ENCODE measurements around the gene KRTAP9-9.
"Not testable (repeated sequence)": the region's sequence is repeated elsewhere in the genome, so short reads cannot be mapped to it uniquely, and the experiment has no call there.

The KRTAP9-9 gene

GRCh38 chr17:41246995-41247787 is 8.0 kb upstream of the KRTAP9-9 start:
- H3K79me1 ChIP-seq (ENCODE audit: low read depth, low read length); H4K8ac ChIP-seq (ENCODE audit: low read depth, low read length); H3K9me3 ChIP-seq (replicated peaks in 1 of 2; ENCODE audit: control insufficient read depth in 2 of 2, insufficient read depth in 1 of 2, low read depth in 1 of 2, low read length in 2 of 2); H3K14ac ChIP-seq (ENCODE audit: low read length); H3K4me1 ChIP-seq (ENCODE audit: control insufficient read depth in 2 of 2, insufficient read depth in 1 of 2, low read depth in 1 of 2, low read length in 2 of 2); H3K18ac ChIP-seq (ENCODE audit: low read length); H3K4me2 ChIP-seq (ENCODE audit: insufficient read depth, low read length, poor library complexity, severe bottlenecking); H2BK15ac ChIP-seq (ENCODE audit: low read length); H3K23ac ChIP-seq (ENCODE audit: low read depth, low read length, poor library complexity); H2BK5ac ChIP-seq (ENCODE audit: low read length); H2BK120ac ChIP-seq (ENCODE audit: low read depth, low read length); H2AFZ ChIP-seq (ENCODE audit: low read length); H3K4me3 ChIP-seq (ENCODE audit: low read length in 2 of 2); H3K9ac ChIP-seq (ENCODE audit: low read depth, low read length, poor library complexity); H3K27ac ChIP-seq (replicated peaks; ENCODE audit: low read length); H3K4ac ChIP-seq (ENCODE audit: low read length); H3K27me3 ChIP-seq (ENCODE audit: control insufficient read depth in 3 of 3, insufficient read depth in 3 of 3, low read depth in 1 of 3, low read length in 3 of 3); H3K36me3 ChIP-seq (replicated peaks in 1 of 2; ENCODE audit: control insufficient read depth in 2 of 2, insufficient read depth in 2 of 2, low read length in 2 of 2); H2AK5ac ChIP-seq (ENCODE audit: low read depth, low read length); DNase-seq (ENCODE audit: low spot score); H4K91ac ChIP-seq (ENCODE audit: low read depth, low read length, poor library complexity); H2BK12ac ChIP-seq (ENCODE audit: low read length): not testable (repeated sequence)
- WGBS, 2 donors (ENCODE audit: extremely low coverage in 2 of 2, insufficient read length in 2 of 2, insufficient replicate concordance in 1 of 2), result no CpG with 5 or more reads among the region's 2 CpGs

DNA sequence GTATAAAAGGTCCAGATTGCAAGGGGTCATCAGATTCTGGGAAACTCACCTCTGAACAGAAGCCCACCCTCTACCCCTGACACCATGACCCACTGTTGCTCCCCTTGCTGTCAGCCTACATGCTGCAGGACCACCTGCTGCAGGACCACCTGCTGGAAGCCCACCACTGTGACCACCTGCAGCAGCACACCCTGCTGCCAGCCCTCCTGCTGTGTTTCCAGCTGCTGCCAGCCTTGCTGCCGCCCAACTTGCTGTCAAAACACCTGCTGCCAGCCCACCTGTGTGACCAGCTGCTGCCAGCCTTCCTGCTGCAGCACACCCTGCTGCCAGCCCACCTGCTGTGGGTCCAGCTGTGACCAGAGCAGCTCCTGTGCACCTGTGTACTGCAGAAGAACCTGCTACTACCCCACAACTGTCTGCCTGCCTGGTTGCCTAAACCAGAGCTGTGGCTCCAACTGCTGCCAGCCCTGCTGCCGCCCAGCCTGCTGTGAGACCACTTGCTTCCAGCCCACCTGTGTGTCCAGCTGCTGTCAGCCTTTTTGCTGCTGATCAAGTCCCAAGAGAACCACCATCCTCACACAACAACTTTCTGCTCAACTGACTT is 5.4 kb upstream of the KRTAP9-9 start, which contains the start of gene KRTAP9-4:
Gene KRTAP9-4, plus strand, starts transcription at position 51 of the 604 bp plus-strand sequence. Its CDS starts 34 bp downstream, at position 85.
- H4K91ac ChIP-seq (ENCODE audit: low read depth, low read length, poor library complexity); H3K27ac ChIP-seq (replicated peaks; ENCODE audit: low read length); H3K18ac ChIP-seq (ENCODE audit: low read length); H3K9ac ChIP-seq (ENCODE audit: low read depth, low read length, poor library complexity); H2BK120ac ChIP-seq (ENCODE audit: low read depth, low read length); DNase-seq (ENCODE audit: low spot score); H2AK5ac ChIP-seq (ENCODE audit: low read depth, low read length); H3K23ac ChIP-seq (ENCODE audit: low read depth, low read length, poor library complexity); H2BK12ac ChIP-seq (ENCODE audit: low read length); H4K8ac ChIP-seq (ENCODE audit: low read depth, low read length); H2BK5ac ChIP-seq (ENCODE audit: low read length); H3K14ac ChIP-seq (ENCODE audit: low read length); H3K27me3 ChIP-seq (ENCODE audit: control insufficient read depth in 3 of 3, insufficient read depth in 3 of 3, low read depth in 1 of 3, low read length in 3 of 3); H3K4me2 ChIP-seq (ENCODE audit: insufficient read depth, low read length, poor library complexity, severe bottlenecking); H2BK15ac ChIP-seq (ENCODE audit: low read length); H3K4me1 ChIP-seq (ENCODE audit: control insufficient read depth in 2 of 2, insufficient read depth in 1 of 2, low read depth in 1 of 2, low read length in 2 of 2); H3K79me1 ChIP-seq (ENCODE audit: low read depth, low read length); H2AFZ ChIP-seq (ENCODE audit: low read length); H3K9me3 ChIP-seq (replicated peaks in 1 of 2; ENCODE audit: control insufficient read depth in 2 of 2, insufficient read depth in 1 of 2, low read depth in 1 of 2, low read length in 2 of 2); H3K36me3 ChIP-seq (replicated peaks in 1 of 2; ENCODE audit: control insufficient read depth in 2 of 2, insufficient read depth in 2 of 2, low read length in 2 of 2); H3K4me3 ChIP-seq (ENCODE audit: low read length in 2 of 2); H3K4ac ChIP-seq (ENCODE audit: low read length): not testable (repeated sequence)
- no CpG with 5 or more reads among the region's 2 CpGs for WGBS, 2 donors (ENCODE audit: extremely low coverage in 2 of 2, insufficient read length in 2 of 2, insufficient replicate concordance in 1 of 2)

GRCh38 chr17:41251261-41251660 is 3.9 kb upstream of the KRTAP9-9 start:
- Histone ChIP-seq H2BK120ac (ENCODE audit: low read depth, low read length) (no peak overlapping the region), H2BK12ac (ENCODE audit: low read length) (no peak overlapping the region), H3K9ac (ENCODE audit: low read depth, low read length, poor library complexity) (no peak overlapping the region), H3K27me3 (ENCODE audit: control insufficient read depth in 3 of 3, insufficient read depth in 3 of 3, low read depth in 1 of 3, low read length in 3 of 3) (no peaks in the 10 kb centered on the region), H2AFZ (ENCODE audit: low read length) (no peak overlapping the region), H3K4me1 (ENCODE audit: control insufficient read depth in 2 of 2, insufficient read depth in 1 of 2, low read depth in 1 of 2, low read length in 2 of 2) (no peaks in the 10 kb centered on the region), H3K79me1 (ENCODE audit: low read depth, low read length) (no peaks in the 10 kb centered on the region), H3K4me3 (ENCODE audit: low read length in 2 of 2) (no peak overlapping the region), H3K18ac (ENCODE audit: low read length) (no peak overlapping the region), H3K23ac (ENCODE audit: low read depth, low read length, poor library complexity) (no peak overlapping the region), H4K8ac (ENCODE audit: low read depth, low read length) (no peak overlapping the region), H2AK5ac (ENCODE audit: low read depth, low read length) (no peak overlapping the region), H3K27ac (replicated peaks; ENCODE audit: low read length) (no peak overlapping the region), H3K36me3 (replicated peaks in 1 of 2; ENCODE audit: control insufficient read depth in 2 of 2, insufficient read depth in 2 of 2, low read length in 2 of 2) (no peaks in the 10 kb centered on the region), H3K4me2 (ENCODE audit: insufficient read depth, low read length, poor library complexity, severe bottlenecking) (no peak overlapping the region), H3K14ac (ENCODE audit: low read length) (no peak overlapping the region), H4K91ac (ENCODE audit: low read depth, low read length, poor library complexity) (no peak overlapping the region), H3K9me3 (replicated peaks in 1 of 2; ENCODE audit: control insufficient read depth in 2 of 2, insufficient read depth in 1 of 2, low read depth in 1 of 2, low read length in 2 of 2) (no peaks in the 10 kb centered on the region), H2BK15ac (ENCODE audit: low read length) (no peak overlapping the region), H2BK5ac (ENCODE audit: low read length) (no peak overlapping the region), H3K4ac (ENCODE audit: low read length) (no peak overlapping the region)
- WGBS, 2 donors (ENCODE audit: extremely low coverage in 2 of 2, insufficient read length in 2 of 2, insufficient replicate concordance in 1 of 2), result no CpG with 5 or more reads among the region's 1 CpG
- DNase-seq (ENCODE audit: low spot score), result no peak

- Histone ChIP-seq H2BK15ac (ENCODE audit: low read length) (no peak overlapping the region), H3K4ac (ENCODE audit: low read length) (no peak overlapping the region), H3K14ac (ENCODE audit: low read length) (no peak overlapping the region), H2AK5ac (ENCODE audit: low read depth, low read length) (no peak overlapping the region), H3K4me1 (ENCODE audit: control insufficient read depth in 2 of 2, insufficient read depth in 1 of 2, low read depth in 1 of 2, low read length in 2 of 2) (no peaks in the 10 kb centered on the region), H2BK5ac (ENCODE audit: low read length) (no peak overlapping the region), H3K4me2 (ENCODE audit: insufficient read depth, low read length, poor library complexity, severe bottlenecking) (no peak overlapping the region), H3K9ac (ENCODE audit: low read depth, low read length, poor library complexity) (no peak overlapping the region), H2BK120ac (ENCODE audit: low read depth, low read length) (no peak overlapping the region), H3K9me3 (replicated peaks in 1 of 2; ENCODE audit: control insufficient read depth in 2 of 2, insufficient read depth in 1 of 2, low read depth in 1 of 2, low read length in 2 of 2) (no peaks in the 10 kb centered on the region), H4K91ac (ENCODE audit: low read depth, low read length, poor library complexity) (no peak overlapping the region), H4K8ac (ENCODE audit: low read depth, low read length) (no peak overlapping the region), H3K18ac (ENCODE audit: low read length) (no peak overlapping the region), H2BK12ac (ENCODE audit: low read length) (no peak overlapping the region), H3K27me3 (ENCODE audit: control insufficient read depth in 3 of 3, insufficient read depth in 3 of 3, low read depth in 1 of 3, low read length in 3 of 3) (no peaks in the 10 kb centered on the region), H3K36me3 (replicated peaks in 1 of 2; ENCODE audit: control insufficient read depth in 2 of 2, insufficient read depth in 2 of 2, low read length in 2 of 2) (no peaks in the 10 kb centered on the region), H2AFZ (ENCODE audit: low read length) (no peak overlapping the region), H3K27ac (replicated peaks; ENCODE audit: low read length) (no peak overlapping the region), H3K79me1 (ENCODE audit: low read depth, low read length) (no peaks in the 10 kb centered on the region), H3K23ac (ENCODE audit: low read depth, low read length, poor library complexity) (no peak overlapping the region), H3K4me3 (ENCODE audit: low read length in 2 of 2) (no peak overlapping the region)
- DNase-seq (ENCODE audit: low spot score), result no peak
- WGBS, 2 donors (ENCODE audit: extremely low coverage in 2 of 2, insufficient read length in 2 of 2, insufficient replicate concordance in 1 of 2), result no CpG with 5 or more reads among the region's 1 CpG
Observed at GRCh38 chr17:41254861-41255260, 323 bp upstream of the KRTAP9-9 start.

Data from neuronal stem cell (in vitro differentiated cells).